Activated CD4-positive, alpha-beta T cell treated with anti-CD3 and anti-CD28 coated beads, Interleukin-10, Interleukin-2, amounts not matched to agents 100 ng/mL and 50 ng/mL, durations not matched to agents 16 hours and 8 hours (primary cell): ENCODE measurements around the gene ZNF232.
"Not testable (repeated sequence)": the region's sequence is repeated elsewhere in the genome, so short reads cannot be mapped to it uniquely, and the experiment has no call there.

Experiments used
- DNase-seq: peaks from one replicate; pipeline ENCODE4 v3.0.0-alpha.2; 2020

ZNF232 gene

GRCh38 chr17:5096731-5097100 lies 15.0 kb downstream of the ZNF232 start:
- DNase-seq, result no peak

GRCh38 chr17:5092218-5093010 lies 19.3 kb downstream of the ZNF232 start:
- DNase-seq, result no peak

GRCh38 chr17:5080591-5080990 lies 31.1 kb downstream of the ZNF232 start:
- DNase-seq, result no peak

- peak; percentile 71 for DNase-seq
Measured at GRCh38 chr17:5078106-5079028, 33.3 kb downstream of the ZNF232 start, which contains the start of gene ZFP3. TSS of gene ZFP3 (plus strand) at chr17:5078467. CDS start at chr17:5091505, 13,038 bp downstream.

- DNase-seq, result no peak
Measured at GRCh38 chr17:5077781-5078105, 33.9 kb downstream of the ZNF232 start.

- not testable (repeated sequence) for DNase-seq
Measured at GRCh38 chr17:5077275-5077674, 34.4 kb downstream of the ZNF232 start.

- not testable (repeated sequence) for DNase-seq
Measured at GRCh38 chr17:5075472-5075871, 36.2 kb downstream of the ZNF232 start.

- DNase-seq, result no peak
Measured at GRCh38 chr17:5069724-5070123, 42.0 kb downstream of the ZNF232 start.

- no peak for DNase-seq
Measured at GRCh38 chr17:5068236-5068635, 43.4 kb downstream of the ZNF232 start.

GRCh38 chr17:5065227-5065744 lies 46.4 kb downstream of the ZNF232 start:
- no peak for DNase-seq
